Immature natural killer cell (primary cell): ENCODE results near the gene LRRC36. TPM values are rescaled to one million over a fixed set of nuclear protein-coding genes. Genes with fewer than 3 reads are reported as not detected.
A peak's percentile ranks its signal among the peaks of the same experiment; 100 is the strongest.

ENCODE experiments used
- DNase-seq, 3 donors: peaks; one replicate each; pipeline ENCODE4 v3.0.0; 2022; ENCODE audit warnings: mixed read lengths in 1 of 3
- H3K27ac Mint-ChIP-seq, 6 donors: one replicate each; pipeline ENCODE4 v1.8.0; 2020; ENCODE audit warnings: mixed read lengths in 6 of 6, mild to moderate bottlenecking in 5 of 6, inconsistent platforms in 4 of 6, moderate library complexity in 3 of 6
- H3K27me3 Mint-ChIP-seq, 3 donors: one replicate each; pipeline ENCODE4 v1.8.0; 2020 to 2021; ENCODE audit warnings: low read depth in 3 of 3, mild to moderate bottlenecking in 3 of 3, mixed read lengths in 3 of 3, moderate library complexity in 3 of 3, inconsistent platforms in 1 of 3
- H3K36me3 Mint-ChIP-seq, 3 donors: one replicate each; pipeline ENCODE4 v1.8.0; 2020; ENCODE audit warnings: mixed read lengths in 3 of 3, inconsistent platforms in 2 of 3, mild to moderate bottlenecking in 2 of 3
- H3K4me1 Mint-ChIP-seq, 2 donors: one replicate each; pipeline ENCODE4 v1.8.0; 2020; ENCODE audit warnings: inconsistent platforms in 2 of 2, mild to moderate bottlenecking in 2 of 2, mixed read lengths in 2 of 2, moderate library complexity in 1 of 2
- H3K4me3 Mint-ChIP-seq, 5 donors: one replicate each; pipeline ENCODE4 v1.8.0; 2020; ENCODE audit warnings: mild to moderate bottlenecking in 5 of 5, mixed read lengths in 5 of 5, inconsistent platforms in 3 of 5, moderate library complexity in 3 of 5
- H3K9me3 Mint-ChIP-seq, 6 donors: one replicate each; pipeline ENCODE4 v1.8.0; 2020; ENCODE audit warnings: mild to moderate bottlenecking in 6 of 6, mixed read lengths in 6 of 6, inconsistent platforms in 4 of 6, moderate library complexity in 3 of 6
- polyA plus RNA-seq, 3 donors: library from polyadenylated mRNA; unstranded; fragments of 300-500 nt; fragmentation: Illumina TruSeq; gene quantifications; one replicate each; pipeline ENCODE4 v1.2.3, GENCODE V29; 2021

The LRRC36 gene
- polyA plus RNA-seq, 3 donors from 2014 or later, result not detected

DNA sequence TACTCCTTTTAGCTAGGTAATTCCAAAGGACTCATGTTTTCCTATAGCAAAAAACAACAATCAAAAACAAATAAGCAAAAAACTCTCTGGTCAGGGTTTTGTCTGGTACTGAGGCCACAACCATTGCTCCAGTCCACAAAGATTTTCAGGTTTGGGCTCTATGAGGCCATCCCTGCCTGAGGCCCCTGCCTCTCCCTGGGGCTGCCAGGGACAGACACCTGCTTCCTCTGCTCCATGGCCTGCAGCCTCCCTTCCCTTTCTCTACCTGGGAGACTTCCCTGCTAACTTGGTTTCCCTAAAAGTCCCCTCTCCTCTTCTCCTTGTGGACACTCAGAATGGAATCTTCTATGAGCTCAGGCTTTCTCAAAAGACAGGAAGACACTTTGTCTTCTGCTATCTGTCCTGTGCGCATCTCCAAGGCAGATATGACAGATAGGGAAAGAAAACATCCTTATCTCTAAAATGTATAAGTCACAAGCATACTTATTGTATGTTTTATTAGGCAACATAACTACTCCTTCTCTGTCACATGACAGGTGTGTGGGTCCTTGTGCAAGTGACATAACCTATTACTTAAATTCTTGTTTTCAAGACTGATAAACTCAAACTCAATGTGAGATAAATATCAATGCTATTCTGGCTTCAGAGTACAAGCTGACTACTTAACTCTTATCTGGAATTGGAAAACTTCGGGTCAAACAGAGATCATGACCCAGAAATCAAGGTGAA, 90.9 kb downstream of the LRRC36 start:
- Mint-ChIP-seq H3K4me1 (peaks cover 10 to 16% of the 10 kb centered on the region in 2 donors), H3K27me3 (peaks cover 6 to 20% (median 9%) of the 10 kb centered on the region in 3 donors), H3K9me3 (no peaks in the 10 kb centered on the region), H3K36me3 (no peaks in the 10 kb centered on the region), H3K4me3 (peak overlapping the region; percentile 54 to 82 (median 57)), H3K27ac (peak overlapping the region in 3 of 6 donors; percentile 17 to 33 (median 28))
- no peak for DNase-seq

DNA sequence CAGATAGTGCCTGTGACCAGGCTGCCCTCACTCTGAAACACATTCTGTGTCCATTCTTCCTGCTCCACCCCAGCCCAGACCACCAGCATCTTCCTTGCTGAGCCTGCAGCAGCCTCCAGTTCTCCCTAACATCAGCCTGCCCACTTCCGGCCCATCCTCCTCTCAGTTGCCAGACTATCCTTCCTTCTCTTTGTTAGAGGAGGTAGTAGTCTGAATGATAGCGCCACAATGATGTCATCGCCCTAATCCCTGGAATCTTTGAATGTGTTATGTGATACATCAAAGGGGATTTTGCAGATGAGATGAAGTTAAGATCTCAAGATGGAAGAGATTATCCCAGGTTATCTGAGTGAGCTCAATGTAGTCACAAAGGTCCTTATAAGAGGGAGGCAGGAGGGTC, 92.9 kb downstream of the LRRC36 start:
- Mint-ChIP-seq H3K4me1 (peaks cover 10 to 16% of the 10 kb centered on the region in 2 donors), H3K27ac (no peak overlapping the region), H3K36me3 (no peaks in the 10 kb centered on the region), H3K4me3 (no peak overlapping the region), H3K9me3 (no peaks in the 10 kb centered on the region), H3K27me3 (peaks cover 6 to 21% (median 7%) of the 10 kb centered on the region in 3 donors)
- no peak for DNase-seq

DNA sequence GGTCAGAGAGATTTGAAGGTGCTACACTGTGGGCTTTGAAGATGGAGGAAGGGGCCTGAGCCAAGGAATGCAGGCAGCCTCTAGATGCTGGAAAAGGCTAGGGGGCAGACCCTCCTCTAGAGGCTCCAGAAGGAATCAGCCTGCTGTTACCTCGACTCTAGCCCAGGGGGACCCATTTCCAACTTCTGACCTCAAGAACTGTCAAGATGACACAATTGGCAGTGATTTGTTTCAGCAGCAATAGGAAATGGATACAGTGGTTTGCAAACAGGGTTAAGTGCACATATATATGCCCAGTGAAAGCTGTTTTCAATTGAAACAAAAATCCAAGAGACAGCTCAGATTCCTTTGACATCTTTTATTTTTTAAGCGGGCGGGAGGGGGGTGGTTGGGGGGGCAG, 93.3 kb downstream of the LRRC36 start:
- Mint-ChIP-seq H3K36me3 (no peaks in the 10 kb centered on the region), H3K27ac (no peak overlapping the region), H3K9me3 (no peaks in the 10 kb centered on the region), H3K4me1 (peaks cover 10 to 16% of the 10 kb centered on the region in 2 donors), H3K27me3 (peaks cover 6 to 21% (median 7%) of the 10 kb centered on the region in 3 donors), H3K4me3 (no peak overlapping the region)
- DNase-seq, result no peak

DNA sequence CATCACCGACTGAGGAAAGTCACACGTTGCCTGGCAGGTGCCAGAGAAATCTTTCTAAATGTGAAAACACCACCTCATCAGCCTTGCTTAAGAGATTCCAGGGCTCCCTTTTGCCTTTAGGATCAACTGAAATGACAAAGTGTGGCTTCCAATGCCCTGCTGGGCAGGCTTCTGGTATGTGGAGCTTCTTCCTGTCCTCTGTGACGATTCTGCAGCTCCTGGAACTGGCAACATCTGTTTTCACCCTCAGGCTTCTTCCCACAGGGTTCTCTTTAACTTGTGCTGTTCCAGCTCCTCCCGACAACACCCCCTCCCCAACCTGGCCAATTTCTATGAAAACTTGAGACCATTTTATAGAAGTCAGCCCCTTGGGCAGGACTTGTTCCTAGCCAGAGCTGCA, 94.4 kb downstream of the LRRC36 start:
- Mint-ChIP-seq H3K27ac (no peak overlapping the region), H3K4me1 (peaks cover 7 to 11% of the 10 kb centered on the region in 2 donors), H3K9me3 (no peaks in the 10 kb centered on the region), H3K36me3 (no peaks in the 10 kb centered on the region), H3K4me3 (no peak overlapping the region), H3K27me3 (peaks cover 4 to 21% (median 7%) of the 10 kb centered on the region in 3 donors)
- DNase-seq, result no peak

DNA sequence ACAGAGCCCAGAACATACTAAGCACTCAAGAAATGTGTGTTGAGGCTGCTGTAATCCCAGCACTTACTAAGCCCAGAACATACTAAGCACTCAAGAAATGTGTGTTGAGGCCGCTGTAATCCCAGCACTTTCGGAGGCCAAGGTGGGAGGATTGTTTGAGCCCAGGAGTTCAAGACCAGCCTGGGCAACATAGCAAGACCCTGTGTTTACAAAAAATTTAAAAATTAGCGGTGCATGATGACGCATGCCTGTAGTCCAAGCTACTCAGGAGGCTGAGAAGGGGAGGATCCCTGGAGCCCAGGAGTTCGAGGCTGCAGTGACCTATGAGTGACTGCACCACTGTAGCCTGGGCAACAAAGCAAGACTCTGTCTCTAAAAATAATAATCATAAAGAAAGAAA, 96.4 kb downstream of the LRRC36 start:
- Mint-ChIP-seq H3K36me3 (no peaks in the 10 kb centered on the region), H3K27me3 (peaks cover 4 to 10% (median 8%) of the 10 kb centered on the region in 3 donors), H3K27ac (no peak overlapping the region), H3K9me3 (no peaks in the 10 kb centered on the region), H3K4me1 (no peaks in the 10 kb centered on the region), H3K4me3 (no peak overlapping the region)
- no peak for DNase-seq

DNA sequence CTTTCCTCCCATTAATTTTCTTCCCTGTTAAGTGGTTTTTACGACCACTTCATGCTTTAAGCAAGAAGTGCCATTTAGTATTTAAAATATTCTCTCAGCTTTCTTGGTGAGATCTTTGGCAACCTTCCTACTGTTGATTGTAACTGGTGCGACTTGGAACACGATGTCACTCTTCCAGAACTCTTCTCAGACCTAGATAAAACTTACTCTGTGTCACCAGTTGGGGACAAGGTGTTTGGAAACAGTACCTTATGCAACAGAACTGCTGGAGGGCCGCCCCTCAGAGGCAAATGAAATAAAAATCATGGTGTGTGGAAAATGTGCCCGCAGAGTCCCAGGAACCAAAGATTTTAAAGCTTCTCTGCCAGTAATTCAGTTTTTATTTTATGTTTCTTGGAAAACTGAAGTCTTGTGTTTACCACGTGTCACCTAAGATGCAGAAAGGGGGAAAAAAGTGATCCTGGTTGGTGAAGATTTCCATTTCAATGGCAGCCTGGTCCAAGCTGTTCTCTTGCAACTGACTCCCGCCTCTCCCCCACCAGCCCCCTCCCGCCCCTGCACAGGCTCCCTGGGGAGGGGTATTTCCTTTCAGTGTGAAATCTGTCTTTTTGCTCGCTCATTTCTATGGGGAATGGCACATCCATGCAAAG, 97.1 kb downstream of the LRRC36 start:
- Mint-ChIP-seq H3K27ac (no peak overlapping the region), H3K27me3 (peaks cover 4 to 11% (median 10%) of the 10 kb centered on the region in 3 donors), H3K9me3 (no peaks in the 10 kb centered on the region), H3K4me3 (no peak overlapping the region), H3K36me3 (no peaks in the 10 kb centered on the region), H3K4me1 (no peaks in the 10 kb centered on the region)
- DNase-seq, result no peak

DNA sequence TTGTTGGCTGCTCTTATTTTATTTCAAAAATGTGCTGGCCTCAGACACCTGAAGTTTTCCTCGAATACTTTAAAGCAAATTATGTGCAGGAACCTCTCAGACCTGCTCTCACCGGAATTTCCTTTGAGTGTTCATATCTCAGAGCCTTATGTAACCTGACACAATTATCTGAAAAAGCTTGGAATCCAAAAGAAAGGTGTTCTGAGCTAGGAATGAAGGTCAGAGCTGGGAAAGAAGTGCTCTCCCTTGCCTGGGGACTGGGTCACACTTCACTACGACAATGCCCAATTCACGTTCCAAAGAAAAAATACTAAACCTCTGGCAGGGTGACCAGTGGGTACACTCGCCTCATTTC, 97.6 kb downstream of the LRRC36 start:
- H3K4me3 Mint-ChIP-seq, result no peak overlapping the region
- H3K9me3 Mint-ChIP-seq, result no peaks in the 10 kb centered on the region
- no peak overlapping the region for H3K27ac Mint-ChIP-seq
- H3K36me3 Mint-ChIP-seq, result no peaks in the 10 kb centered on the region
- H3K4me1 Mint-ChIP-seq, result no peaks in the 10 kb centered on the region
- peaks cover 6 to 15% (median 11%) of the 10 kb centered on the region in 3 donors for H3K27me3 Mint-ChIP-seq
- no peak for DNase-seq

DNA sequence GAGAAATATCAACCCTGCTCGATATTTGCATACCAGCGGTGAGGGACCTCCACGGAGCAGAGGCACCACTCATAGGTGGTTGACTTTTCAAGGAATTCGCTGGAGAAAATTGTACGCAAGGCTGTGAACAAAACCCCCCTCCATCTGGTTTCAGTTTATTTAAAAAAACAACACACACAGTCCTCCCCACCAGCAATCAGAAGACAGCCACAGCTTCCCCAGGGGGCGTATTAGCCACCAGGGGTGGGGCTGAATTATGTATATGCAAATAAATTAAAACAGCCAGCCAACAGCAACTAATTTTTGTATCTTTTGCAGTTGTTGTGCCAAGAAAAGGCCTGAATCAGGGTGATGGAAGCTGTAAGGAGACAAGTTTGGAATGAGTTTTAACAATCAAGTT, 98.4 kb downstream of the LRRC36 start:
- H3K4me3 Mint-ChIP-seq, result no peak overlapping the region
- H3K9me3 Mint-ChIP-seq, result no peaks in the 10 kb centered on the region
- H3K36me3 Mint-ChIP-seq, result no peaks in the 10 kb centered on the region
- H3K4me1 Mint-ChIP-seq, result no peaks in the 10 kb centered on the region
- DNase-seq, result no peak
- peaks cover 6 to 18% (median 13%) of the 10 kb centered on the region in 3 donors for H3K27me3 Mint-ChIP-seq
- H3K27ac Mint-ChIP-seq, result no peak overlapping the region

DNA sequence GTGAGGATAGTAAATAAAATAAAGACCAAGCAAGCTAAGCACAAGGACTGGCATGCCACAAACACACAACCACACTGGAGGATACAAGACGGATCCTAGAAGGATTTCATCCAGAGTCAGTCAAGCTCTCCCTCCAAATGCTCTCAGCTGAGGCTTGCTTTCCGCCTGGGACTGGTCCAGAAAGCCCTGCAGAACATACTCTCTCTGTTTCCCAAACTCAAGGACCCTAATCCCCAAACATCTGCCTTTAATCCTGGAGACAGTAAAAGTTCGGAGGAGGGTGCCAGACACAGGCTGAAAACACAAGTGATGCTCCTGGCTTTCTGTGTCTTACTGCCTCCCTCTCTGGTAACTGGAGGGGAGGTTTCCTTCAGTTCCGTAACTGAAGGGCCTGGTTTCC, 99.0 kb downstream of the LRRC36 start:
- DNase-seq, result no peak
- Mint-ChIP-seq H3K4me1 (peaks cover 3 to 4% of the 10 kb centered on the region in 2 donors), H3K27me3 (peaks cover 6 to 20% (median 16%) of the 10 kb centered on the region in 3 donors), H3K36me3 (no peaks in the 10 kb centered on the region), H3K4me3 (no peak overlapping the region), H3K9me3 (no peaks in the 10 kb centered on the region), H3K27ac (no peak overlapping the region)

DNA sequence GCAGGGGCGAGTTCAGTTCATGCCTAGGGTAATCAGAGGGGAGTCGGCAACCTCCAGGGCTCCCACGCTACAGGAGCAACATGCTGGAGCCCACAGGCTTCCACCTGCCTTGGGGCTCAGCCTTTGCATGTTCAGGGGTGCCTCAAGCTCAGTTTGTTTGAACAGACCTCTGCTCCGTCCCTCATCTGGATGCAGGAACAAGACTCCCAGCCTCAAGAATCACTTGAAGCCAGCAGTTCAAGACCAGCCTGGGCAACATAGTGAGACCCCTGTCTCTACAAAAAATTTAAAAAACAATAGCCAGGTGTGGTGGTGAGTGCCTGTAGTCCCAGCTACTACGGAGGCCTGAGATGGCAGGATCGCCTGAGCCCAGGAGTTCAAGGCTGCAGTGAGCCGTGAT, 99.4 kb downstream of the LRRC36 start:
- Mint-ChIP-seq H3K4me3 (no peak overlapping the region), H3K9me3 (no peaks in the 10 kb centered on the region), H3K36me3 (no peaks in the 10 kb centered on the region), H3K27me3 (peaks cover 6 to 20% (median 16%) of the 10 kb centered on the region in 3 donors), H3K4me1 (peaks cover 3 to 4% of the 10 kb centered on the region in 2 donors), H3K27ac (no peak overlapping the region)
- no peak for DNase-seq

DNA sequence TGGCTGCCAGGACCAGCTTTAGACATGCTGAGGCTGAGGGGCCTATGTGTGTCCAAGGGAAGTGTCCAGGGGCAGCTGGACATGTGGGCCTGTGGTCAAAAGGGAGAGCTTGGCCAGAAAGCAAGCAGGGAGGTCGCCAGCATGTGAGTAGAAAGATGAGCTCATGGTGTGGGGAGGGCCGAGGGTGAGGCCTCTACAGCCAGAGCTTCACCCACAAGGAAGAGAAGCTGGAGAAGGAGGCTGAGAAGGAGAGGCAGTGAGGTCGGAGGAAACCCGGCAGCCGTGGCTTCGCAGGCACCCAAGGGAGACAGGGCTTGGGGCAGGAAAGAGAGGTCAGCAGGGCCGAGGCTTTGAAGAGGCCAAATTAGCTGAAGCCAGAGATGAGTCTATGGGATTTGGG, 100.3 kb downstream of the LRRC36 start:
- peaks cover 4 to 6% of the 10 kb centered on the region in 2 donors for H3K4me1 Mint-ChIP-seq
- DNase-seq, result no peak
- H3K27me3 Mint-ChIP-seq, result peaks cover 6 to 24% (median 18%) of the 10 kb centered on the region in 3 donors
- H3K27ac Mint-ChIP-seq, result peak overlapping the region in 1 of 6 donors; percentile 44
- H3K9me3 Mint-ChIP-seq, result no peaks in the 10 kb centered on the region
- no peaks in the 10 kb centered on the region for H3K36me3 Mint-ChIP-seq
- H3K4me3 Mint-ChIP-seq, result no peak overlapping the region

DNA sequence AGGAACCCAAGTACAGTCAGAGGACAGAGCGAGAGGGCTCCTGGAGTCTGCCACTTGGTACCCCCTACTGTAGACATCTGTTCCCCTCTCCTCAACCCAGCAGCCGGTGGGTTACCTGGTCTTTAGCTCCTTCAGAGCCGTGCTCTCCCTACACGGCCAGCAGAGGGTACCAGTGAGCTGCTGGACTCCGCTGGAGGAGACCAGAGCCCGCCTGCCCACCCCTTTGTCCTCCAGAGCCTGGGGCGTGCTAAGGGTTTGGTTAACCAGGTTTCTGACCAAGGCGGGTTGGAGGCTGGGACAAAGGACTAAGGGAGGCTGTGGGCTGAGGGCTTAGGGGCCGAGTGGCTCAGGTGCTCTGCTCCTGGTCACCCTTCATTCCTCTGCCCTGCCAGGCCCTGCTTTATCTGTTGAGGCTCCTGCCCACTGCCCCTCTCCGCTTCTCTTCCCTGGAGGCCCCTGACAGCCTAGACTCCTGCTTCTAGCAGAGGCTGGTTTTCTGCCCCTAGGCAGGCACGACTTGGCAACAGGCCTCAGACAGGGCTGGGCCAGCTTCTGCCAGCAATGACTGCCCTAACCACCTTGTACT, 101.6 kb downstream of the LRRC36 start:
- H3K4me3 Mint-ChIP-seq, result peak overlapping the region in 1 of 5 donors; percentile 33
- no peak overlapping the region for H3K27ac Mint-ChIP-seq
- peaks cover 9 to 23% (median 18%) of the 10 kb centered on the region in 3 donors for H3K27me3 Mint-ChIP-seq
- DNase-seq, result peak in 2 of 3 donors; percentile 31 to 39
- H3K9me3 Mint-ChIP-seq, result no peaks in the 10 kb centered on the region
- H3K4me1 Mint-ChIP-seq, result peaks cover 4 to 9% of the 10 kb centered on the region in 2 donors
- no peaks in the 10 kb centered on the region for H3K36me3 Mint-ChIP-seq

DNA sequence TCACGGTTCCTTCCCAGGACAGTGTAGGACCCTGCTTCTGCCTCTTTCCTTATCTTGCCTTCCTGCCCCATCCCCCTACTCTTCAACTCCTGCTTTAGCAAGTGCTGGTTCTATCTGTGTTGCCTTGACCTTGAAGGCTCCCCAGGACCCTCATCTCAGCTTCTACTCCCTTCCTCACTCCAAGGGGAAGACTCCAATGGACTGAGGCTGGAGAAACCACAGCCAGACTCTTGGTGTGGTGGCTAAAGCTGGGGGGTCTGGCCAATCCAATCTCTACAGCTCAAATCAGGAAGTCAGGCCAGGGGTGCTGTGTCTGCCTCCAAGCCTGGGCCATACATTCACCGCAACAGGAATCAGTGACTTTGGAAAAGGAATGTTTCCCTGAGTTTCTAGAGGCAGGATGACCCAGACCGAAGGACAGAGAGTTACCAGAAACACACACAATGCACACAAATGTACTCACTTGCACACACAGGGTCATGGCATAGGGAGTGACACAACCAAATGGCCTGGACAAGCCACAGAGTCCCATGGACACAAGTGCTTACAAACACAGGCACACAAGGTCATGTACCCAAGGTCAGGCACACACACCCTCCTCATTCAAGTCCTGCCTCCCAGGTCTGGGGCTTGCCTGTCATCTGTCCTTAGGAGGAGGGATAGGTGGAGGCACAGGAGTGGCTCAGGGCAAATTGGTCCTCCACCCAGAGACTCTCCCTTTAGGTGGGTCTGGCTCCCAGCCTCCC, 102.6 kb downstream of the LRRC36 start:
- peaks cover 4 to 9% of the 10 kb centered on the region in 2 donors for H3K4me1 Mint-ChIP-seq
- H3K4me3 Mint-ChIP-seq, result peak overlapping the region; percentile 33 to 62 (median 52)
- H3K9me3 Mint-ChIP-seq, result no peaks in the 10 kb centered on the region
- no peak overlapping the region for H3K27ac Mint-ChIP-seq
- H3K36me3 Mint-ChIP-seq, result no peaks in the 10 kb centered on the region
- peaks cover 9 to 24% (median 18%) of the 10 kb centered on the region in 3 donors for H3K27me3 Mint-ChIP-seq
- no peak for DNase-seq
